ENCODE measurements around the gene MAP3K14. TPM values are rescaled to one million over a fixed set of nuclear protein-coding genes. Genes with fewer than 3 reads are reported as not detected.
A peak's percentile ranks its signal among the peaks of the same experiment; 100 is the strongest.

The MAP3K14 gene
- total and polyA plus RNA-seq, 2 experiments from 2014 or later: 2.3 to 3.0 TPM

DNA sequence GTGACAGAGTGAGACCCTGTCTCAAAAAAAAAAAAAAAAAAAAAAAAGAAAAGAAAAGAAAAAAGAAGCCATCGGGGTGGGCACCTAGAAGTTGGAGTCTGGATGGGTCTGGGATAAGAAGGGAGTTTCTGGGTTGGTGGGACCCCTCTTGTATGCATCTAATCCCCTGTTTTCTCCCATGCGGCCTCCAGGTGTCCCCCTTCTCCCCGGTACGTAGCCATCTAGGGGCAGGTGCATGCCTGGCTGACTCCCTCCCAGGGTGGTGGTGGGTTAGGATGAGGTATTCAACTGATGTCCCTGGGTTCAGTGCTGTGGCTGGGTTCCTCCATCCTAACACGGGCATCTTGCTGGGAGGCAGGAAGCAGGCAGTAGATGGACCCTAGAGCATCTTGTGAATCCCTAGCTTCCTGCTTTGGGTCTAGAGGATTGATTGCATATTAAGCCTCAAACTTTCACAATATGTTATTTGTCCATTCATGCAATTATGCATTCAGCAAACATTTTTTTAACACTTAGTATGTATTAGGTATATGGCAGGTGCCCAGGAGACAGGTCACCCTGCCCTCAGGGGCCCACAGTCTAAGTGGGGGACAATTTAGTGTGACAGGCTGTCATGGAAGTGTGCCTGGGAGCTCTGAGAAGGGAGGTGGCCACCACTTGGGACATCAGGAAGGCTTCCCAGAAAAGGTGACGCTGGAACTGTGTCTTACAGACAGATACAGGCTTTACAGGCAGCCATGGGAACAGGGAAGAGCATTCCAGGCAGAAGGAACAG lies 82.0 kb downstream of the MAP3K14 start:
- H3K36me3 ChIP-seq (replicated peaks; ENCODE audit: insufficient read depth, low read depth): no peaks in the 10 kb centered on the region
- H4K20me1 ChIP-seq (ENCODE audit: insufficient read depth, poor library complexity, severe bottlenecking): no peaks in the 10 kb centered on the region
- H3K9me2 ChIP-seq (replicated peaks; ENCODE audit: insufficient read depth): no peaks in the 10 kb centered on the region
- no peak overlapping the region for H2AFZ ChIP-seq
- no peak overlapping the region for H3K27ac ChIP-seq
- TF ChIP-seq, protein P1, sequence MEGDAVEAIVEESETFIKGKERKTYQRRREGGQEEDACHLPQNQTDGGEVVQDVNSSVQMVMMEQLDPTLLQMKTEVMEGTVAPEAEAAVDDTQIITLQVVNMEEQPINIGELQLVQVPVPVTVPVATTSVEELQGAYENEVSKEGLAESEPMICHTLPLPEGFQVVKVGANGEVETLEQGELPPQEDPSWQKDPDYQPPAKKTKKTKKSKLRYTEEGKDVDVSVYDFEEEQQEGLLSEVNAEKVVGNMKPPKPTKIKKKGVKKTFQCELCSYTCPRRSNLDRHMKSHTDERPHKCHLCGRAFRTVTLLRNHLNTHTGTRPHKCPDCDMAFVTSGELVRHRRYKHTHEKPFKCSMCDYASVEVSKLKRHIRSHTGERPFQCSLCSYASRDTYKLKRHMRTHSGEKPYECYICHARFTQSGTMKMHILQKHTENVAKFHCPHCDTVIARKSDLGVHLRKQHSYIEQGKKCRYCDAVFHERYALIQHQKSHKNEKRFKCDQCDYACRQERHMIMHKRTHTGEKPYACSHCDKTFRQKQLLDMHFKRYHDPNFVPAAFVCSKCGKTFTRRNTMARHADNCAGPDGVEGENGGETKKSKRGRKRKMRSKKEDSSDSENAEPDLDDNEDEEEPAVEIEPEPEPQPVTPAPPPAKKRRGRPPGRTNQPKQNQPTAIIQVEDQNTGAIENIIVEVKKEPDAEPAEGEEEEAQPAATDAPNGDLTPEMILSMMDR (IDR thresholded peaks at IDR 0.05; ENCODE audit: poor library complexity): peak; percentile 35
- TF ChIP-seq EZH2phosphoT487 (IDR thresholded peaks at IDR 0.05; ENCODE audit: low read depth, severe bottlenecking, unreplicated experiment): no peak
- H3K4me3 ChIP-seq: no peak overlapping the region
- DNase-seq (ENCODE audit: low spot score): no peak
- H3K9me3 ChIP-seq (ENCODE audit: low read depth): no peaks in the 10 kb centered on the region
- no peaks in the 10 kb centered on the region for H3K79me2 ChIP-seq
- 24% methylated on average over 6 of the region's 6 CpGs for WGBS (ENCODE audit: low lambda C conversion rate, missing lambda C conversion rate)
- no peaks in the 10 kb centered on the region for H3K4me1 ChIP-seq (ENCODE audit: insufficient read depth)
- H3K27me3 ChIP-seq: peaks cover 7% of the 10 kb centered on the region
- H3K4me2 ChIP-seq: no peak overlapping the region

DNA sequence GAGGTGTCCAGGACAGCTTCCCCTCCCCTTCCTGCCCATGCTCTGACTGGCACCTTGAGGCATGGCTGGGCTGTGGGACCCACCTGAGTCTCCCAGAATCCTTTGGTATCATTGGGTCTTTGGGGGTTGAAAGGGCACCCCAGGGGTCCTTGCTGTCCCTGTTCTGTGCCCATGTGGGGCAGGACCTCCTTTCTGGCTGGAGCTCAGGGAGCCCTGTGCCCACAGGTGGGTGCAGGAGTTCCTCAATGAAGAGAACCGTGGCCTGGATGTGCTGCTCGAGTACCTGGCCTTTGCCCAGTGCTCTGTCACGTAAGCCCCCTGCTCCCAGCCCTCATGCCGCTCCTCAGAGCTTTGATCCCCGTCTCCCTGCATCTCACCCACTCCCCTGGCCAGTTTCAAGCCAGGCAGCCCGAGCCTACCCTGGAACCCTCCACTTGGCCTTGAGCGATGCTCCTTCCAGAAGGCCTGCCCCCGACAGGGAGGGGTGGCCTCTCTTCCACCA lies 83.3 kb downstream of the MAP3K14 start:
- TF ChIP-seq, protein P1 (IDR thresholded peaks at IDR 0.05; ENCODE audit: poor library complexity): no peak
- TF ChIP-seq EZH2 (IDR thresholded peaks at IDR 0.05; ENCODE audit: borderline replicate concordance) (no peak), EZH2phosphoT487 (IDR thresholded peaks at IDR 0.05; ENCODE audit: low read depth, severe bottlenecking, unreplicated experiment) (no peak)
- H3K27me3 ChIP-seq: no peaks in the 10 kb centered on the region
- no peaks in the 10 kb centered on the region for H4K20me1 ChIP-seq (ENCODE audit: insufficient read depth, poor library complexity, severe bottlenecking)
- H3K27ac ChIP-seq: no peak overlapping the region
- H3K9me3 ChIP-seq (ENCODE audit: low read depth): no peaks in the 10 kb centered on the region
- DNase-seq (ENCODE audit: low spot score): no peak
- no peaks in the 10 kb centered on the region for H3K36me3 ChIP-seq (replicated peaks; ENCODE audit: insufficient read depth, low read depth)
- H3K4me3 ChIP-seq: no peak overlapping the region
- WGBS (ENCODE audit: low lambda C conversion rate, missing lambda C conversion rate): 86% methylated on average over 8 of the region's 8 CpGs
- H3K4me1 ChIP-seq (ENCODE audit: insufficient read depth): peaks cover 11% of the 10 kb centered on the region
- H3K9me2 ChIP-seq (replicated peaks; ENCODE audit: insufficient read depth): no peaks in the 10 kb centered on the region
- no peaks in the 10 kb centered on the region for H3K79me2 ChIP-seq
- H2AFZ ChIP-seq: no peak overlapping the region
- H3K4me2 ChIP-seq: no peak overlapping the region

DNA sequence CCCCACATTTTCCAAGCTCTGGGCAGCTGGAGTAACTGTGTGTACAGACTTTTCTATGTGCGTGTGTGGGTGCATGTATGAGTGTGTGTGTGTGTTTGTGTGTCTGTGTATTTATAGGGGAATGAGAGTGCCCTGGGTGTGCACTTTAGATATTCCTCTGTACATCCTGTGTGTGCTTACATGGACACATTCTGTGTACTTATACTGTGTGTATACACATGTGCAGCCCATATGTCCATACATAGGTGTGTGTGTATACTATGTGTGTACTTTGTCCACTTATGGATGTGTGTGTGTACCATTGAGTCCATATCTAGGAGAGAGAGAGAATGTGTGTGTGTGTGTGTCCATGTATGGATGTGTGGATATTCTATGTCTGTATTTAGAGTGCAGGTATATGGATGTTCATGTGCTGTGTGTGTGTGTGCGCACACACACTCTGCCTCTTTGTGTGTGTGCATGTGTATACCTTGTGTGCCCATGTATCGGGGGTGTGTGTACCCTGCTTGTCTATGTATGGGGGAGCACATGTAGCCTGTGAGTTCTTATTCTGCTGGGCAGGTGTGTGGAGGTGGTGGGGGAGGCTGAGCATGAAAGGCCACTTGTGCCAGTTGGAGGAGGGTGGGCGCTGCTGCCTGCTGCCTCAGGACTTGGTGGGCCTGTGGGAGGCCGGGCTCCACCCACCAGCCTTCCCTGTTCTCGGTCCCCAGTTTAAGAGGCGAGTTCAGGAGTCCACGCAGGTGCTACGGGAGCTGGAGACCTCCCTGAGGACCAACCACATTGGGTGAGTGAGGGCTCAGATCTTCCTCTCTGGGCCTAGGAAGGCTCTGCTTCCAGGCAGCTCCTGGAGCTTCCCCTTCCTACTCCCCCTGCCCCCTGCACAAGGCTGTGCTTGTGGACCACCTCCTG lies 84.1 kb downstream of the MAP3K14 start:
- Histone ChIP-seq H2AFZ (no peak overlapping the region), H3K9me3 (ENCODE audit: low read depth) (no peaks in the 10 kb centered on the region), H3K4me1 (ENCODE audit: insufficient read depth) (peaks cover 13% of the 10 kb centered on the region), H3K79me2 (no peaks in the 10 kb centered on the region), H3K36me3 (replicated peaks; ENCODE audit: insufficient read depth, low read depth) (no peaks in the 10 kb centered on the region), H3K9me2 (replicated peaks; ENCODE audit: insufficient read depth) (no peaks in the 10 kb centered on the region), H4K20me1 (ENCODE audit: insufficient read depth, poor library complexity, severe bottlenecking) (no peaks in the 10 kb centered on the region), H3K4me2 (no peak overlapping the region), H3K27ac (no peak overlapping the region), H3K4me3 (no peak overlapping the region), H3K27me3 (no peaks in the 10 kb centered on the region)
- no peak for DNase-seq (ENCODE audit: low spot score)
- 94% methylated on average over 9 of the region's 9 CpGs for WGBS (ENCODE audit: low lambda C conversion rate, missing lambda C conversion rate)
- TF ChIP-seq EZH2phosphoT487 (IDR thresholded peaks at IDR 0.05; ENCODE audit: low read depth, severe bottlenecking, unreplicated experiment): no peak
- TF ChIP-seq EZH2 (IDR thresholded peaks at IDR 0.05; ENCODE audit: borderline replicate concordance): no peak
- TF ChIP-seq, protein P1 (IDR thresholded peaks at IDR 0.05; ENCODE audit: poor library complexity): no peak
